ENCODE results near the gene NANS. TPM values are rescaled to one million over a fixed set of nuclear protein-coding genes. Genes with fewer than 3 reads are reported as not detected.

The NANS gene
- total and polyA plus RNA-seq, 10 of the 15 experiments (the other 5 are each of a cell fraction or from before 2014, with no cell fraction given): 21.0 to 126 (median 52.3) TPM

DNA sequence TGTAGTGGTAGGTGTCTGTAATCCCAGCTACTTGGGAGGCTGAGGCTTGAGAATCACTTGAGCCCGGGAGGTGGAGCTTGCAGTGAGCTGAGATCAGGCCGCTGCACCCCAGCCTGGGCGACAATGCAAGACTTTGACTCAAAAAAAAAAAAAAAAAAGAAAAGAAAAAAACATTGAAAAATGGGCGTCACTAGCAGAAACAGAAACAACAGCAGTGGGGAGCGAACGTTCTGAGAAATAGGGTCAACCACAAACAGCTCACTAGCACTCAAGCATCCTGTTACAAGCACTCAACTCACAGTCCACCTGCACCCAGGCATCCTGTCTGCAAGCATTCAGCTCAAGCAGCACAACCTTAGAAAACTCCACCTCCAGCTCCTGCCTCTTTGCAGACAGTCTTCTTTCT, 45.3 kb downstream of the NANS start (continued):
- TF ChIP-seq MTA2 (IDR thresholded peaks at IDR 0.05; ENCODE audit: low read depth) (peak; percentile 75; the same call in 1 of the 2 replicates), GATAD2B (conservative IDR thresholded peaks at IDR 0.05; ENCODE audit: low read depth) (no peak), BHLHE40 (IDR thresholded peaks at IDR 0.05; ENCODE audit: borderline replicate concordance in 1 of 2, low read depth in 2 of 2, low read length in 1 of 2) (peak in 1 of 2 experiments; percentile 53; a peak in 2 of 4 replicates), ATF3 (IDR thresholded peaks at IDR 0.05; ENCODE audit: borderline replicate concordance, extremely low read depth, low read depth, low read length) (no peak), POLR2AphosphoS5 (IDR thresholded peaks at IDR 0.05; ENCODE audit: low read length) (peak; percentile 65; the same call in 1 of the 2 replicates), ESRRA (IDR thresholded peaks at IDR 0.05; ENCODE audit: low read length) (no peak), CEBPB (IDR thresholded peaks at IDR 0.05; ENCODE audit: borderline replicate concordance in 1 of 2, low read depth in 2 of 2, low read length in 2 of 2) (no peak), EZH2 (IDR thresholded peaks at IDR 0.05; ENCODE audit: borderline replicate concordance, control insufficient read depth, low read depth, low read length) (no peak), GABPA (IDR thresholded peaks at IDR 0.05; ENCODE audit: low read depth) (no peak), BACH1 (IDR thresholded peaks at IDR 0.05; ENCODE audit: borderline replicate concordance) (peak; percentile 76; the same call in 1 of the 2 replicates), RAD51 (IDR thresholded peaks at IDR 0.05) (no peak), CHD1 (IDR thresholded peaks at IDR 0.05; ENCODE audit: low read depth, low read length) (no peak), KDM1A (IDR thresholded peaks at IDR 0.05; ENCODE audit: borderline replicate concordance) (no peak), HDAC2 (IDR thresholded peaks at IDR 0.05) (no peak), SIX5 (IDR thresholded peaks at IDR 0.05; ENCODE audit: low read depth, low read length, severe bottlenecking) (no peak), JUND (IDR thresholded peaks at IDR 0.05; ENCODE audit: low read depth, low read length) (no peak), BRCA1 (IDR thresholded peaks at IDR 0.05; ENCODE audit: low read depth, low read length) (no peak), ZNF592 (IDR thresholded peaks at IDR 0.05) (no peak), HCFC1 (IDR thresholded peaks at IDR 0.05; ENCODE audit: low read length) (0 out of 2 replicates have a peak, but pooled peaks have one; percentile 26), NFYB (IDR thresholded peaks at IDR 0.05; ENCODE audit: insufficient read depth, low read depth, low read length) (no peak), MEF2B (IDR thresholded peaks at IDR 0.05; ENCODE audit: partially characterized antibody, poor library complexity, severe bottlenecking) (peak; percentile 58), PAX8 (IDR thresholded peaks at IDR 0.05) (no peak), E2F4 (IDR thresholded peaks at IDR 0.05; ENCODE audit: low read depth, low read length) (no peak), ASH2L (IDR thresholded peaks at IDR 0.05; ENCODE audit: borderline replicate concordance, low read depth) (no peak)
- TF ChIP-seq, protein P1, sequence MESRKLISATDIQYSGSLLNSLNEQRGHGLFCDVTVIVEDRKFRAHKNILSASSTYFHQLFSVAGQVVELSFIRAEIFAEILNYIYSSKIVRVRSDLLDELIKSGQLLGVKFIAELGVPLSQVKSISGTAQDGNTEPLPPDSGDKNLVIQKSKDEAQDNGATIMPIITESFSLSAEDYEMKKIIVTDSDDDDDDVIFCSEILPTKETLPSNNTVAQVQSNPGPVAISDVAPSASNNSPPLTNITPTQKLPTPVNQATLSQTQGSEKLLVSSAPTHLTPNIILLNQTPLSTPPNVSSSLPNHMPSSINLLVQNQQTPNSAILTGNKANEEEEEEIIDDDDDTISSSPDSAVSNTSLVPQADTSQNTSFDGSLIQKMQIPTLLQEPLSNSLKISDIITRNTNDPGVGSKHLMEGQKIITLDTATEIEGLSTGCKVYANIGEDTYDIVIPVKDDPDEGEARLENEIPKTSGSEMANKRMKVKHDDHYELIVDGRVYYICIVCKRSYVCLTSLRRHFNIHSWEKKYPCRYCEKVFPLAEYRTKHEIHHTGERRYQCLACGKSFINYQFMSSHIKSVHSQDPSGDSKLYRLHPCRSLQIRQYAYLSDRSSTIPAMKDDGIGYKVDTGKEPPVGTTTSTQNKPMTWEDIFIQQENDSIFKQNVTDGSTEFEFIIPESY (IDR thresholded peaks at IDR 0.05): no peak

All from GM12878 (cell line).